Mesodermal cell (in vitro differentiated cells): ENCODE measurements around the gene RAB6B.

Source experiments
- H3K27ac ChIP-seq: 2 replicates; pipeline ENCODE4 v1.7.0; 2013; ENCODE audit warnings: mild to moderate bottlenecking, low read depth, low read length, moderate library complexity; ENCODE audit not compliant: severe bottlenecking
- H3K36me3 ChIP-seq: 2 replicates; pipeline ENCODE4 v1.7.1; 2013; ENCODE audit warnings: mild to moderate bottlenecking, low read length, moderate library complexity; ENCODE audit not compliant: control insufficient read depth, insufficient read depth
- H3K4me1 ChIP-seq: one replicate; pipeline ENCODE4 v1.7.1; 2013; ENCODE audit warnings: mild to moderate bottlenecking, low read length; ENCODE audit not compliant: insufficient read depth, control insufficient read depth, poor library complexity, severe bottlenecking
- H3K4me3 ChIP-seq: 2 replicates; pipeline ENCODE4 v1.7.0; 2013; ENCODE audit warnings: low read length, control low read depth, mild to moderate bottlenecking; ENCODE audit not compliant: insufficient read depth, poor library complexity, severe bottlenecking; ENCODE audit errors: extremely low read depth
- H3K9me3 ChIP-seq: 2 replicates; pipeline ENCODE4 v1.7.1; 2013; ENCODE audit warnings: mild to moderate bottlenecking, low read length, moderate library complexity; ENCODE audit not compliant: control insufficient read depth
- WGBS, 2 experiments: methylation state at CpG; one replicate each; pipeline ENCODE4 v1.1.5; 2013; ENCODE audit warnings: missing lambda C conversion rate in 2 of 2; ENCODE audit not compliant: insufficient coverage in 2 of 2; 5-methylcytosine and 5-hydroxymethylcytosine counted together

RAB6B gene

DNA sequence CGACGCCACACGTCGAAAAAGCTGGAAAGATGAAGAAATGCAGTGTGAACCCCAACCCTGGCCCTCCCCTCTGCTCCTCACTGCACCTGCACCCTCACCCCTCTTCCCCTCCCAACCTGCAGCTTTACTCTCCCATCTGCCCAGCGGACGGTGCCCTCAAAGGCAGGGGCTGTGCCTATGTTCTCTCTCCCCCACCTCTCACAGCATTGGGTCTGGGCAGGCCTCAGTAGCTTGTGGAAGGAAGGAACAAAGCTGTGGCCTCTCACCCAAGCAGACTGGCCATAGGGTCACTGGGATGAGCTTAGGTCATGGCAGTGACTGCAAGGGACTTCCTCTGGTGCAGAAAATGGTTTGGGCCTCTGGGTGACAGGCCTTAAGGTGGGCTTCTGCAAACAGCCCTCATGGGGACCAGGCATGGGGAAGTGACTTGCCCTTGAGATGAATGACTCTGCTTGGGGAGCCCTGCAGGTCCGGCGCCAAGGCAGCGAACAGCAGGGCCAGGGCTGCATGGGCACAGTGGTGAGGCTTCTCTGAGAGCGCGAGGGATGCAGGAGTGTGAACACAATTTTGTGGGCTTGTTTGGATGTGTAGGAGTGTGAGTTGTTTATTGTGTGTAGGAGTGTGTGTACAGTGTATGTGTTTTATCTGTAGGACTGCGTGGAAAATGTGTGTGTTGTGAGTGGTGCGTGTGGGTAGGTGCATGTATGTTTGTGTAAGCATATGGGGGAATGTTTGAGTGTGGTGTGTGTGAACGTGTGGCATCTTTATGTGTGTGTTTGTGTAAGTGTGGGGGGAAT is 60.9 kb downstream of the RAB6B start:
- Histone ChIP-seq H3K27ac (no peak overlapping the region), H3K4me1 (no peaks in the 10 kb centered on the region), H3K4me3 (no peak overlapping the region), H3K36me3 (no peaks in the 10 kb centered on the region), H3K9me3 (no peaks in the 10 kb centered on the region)
- 91 to 95% methylated on average over 8 to 9 of the region's 14 CpGs for WGBS, 2 experiments

DNA sequence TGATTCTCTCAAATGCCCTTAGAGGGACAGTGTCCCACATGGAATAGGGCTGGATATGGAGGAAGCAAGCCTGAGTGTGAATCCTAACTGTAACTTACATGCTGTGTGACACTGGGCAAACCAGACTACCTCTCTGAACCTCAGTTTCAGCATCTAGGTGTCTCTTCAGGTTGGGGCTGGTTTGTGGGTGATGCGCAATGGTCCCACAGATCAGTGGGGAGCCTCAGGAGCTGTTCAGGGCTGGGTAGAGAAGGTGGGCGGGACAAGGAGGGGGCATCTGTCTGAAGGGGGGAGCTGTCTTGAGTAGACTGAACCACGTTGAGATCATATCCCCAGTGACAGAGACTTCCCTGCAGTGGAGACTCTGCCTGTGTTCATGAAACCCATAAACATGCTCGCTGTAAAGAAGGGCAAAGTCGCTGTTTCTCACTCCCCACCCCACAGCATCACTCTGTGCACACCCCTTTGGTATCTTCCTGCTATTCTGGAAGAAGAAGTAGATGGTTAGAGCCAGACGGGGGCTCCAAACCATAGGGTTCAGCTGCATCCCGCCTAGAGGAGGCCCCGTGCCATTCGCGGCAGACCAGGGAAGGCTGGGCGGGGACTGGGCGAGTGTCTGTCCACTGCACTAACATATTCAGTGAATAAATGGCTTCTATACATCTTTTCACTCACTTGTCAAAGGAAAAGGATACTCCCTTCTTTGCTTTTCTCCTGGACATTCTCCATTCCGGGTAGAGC is 61.6 kb downstream of the RAB6B start:
- Histone ChIP-seq H3K27ac (no peak overlapping the region), H3K4me1 (no peaks in the 10 kb centered on the region), H3K36me3 (no peaks in the 10 kb centered on the region), H3K9me3 (no peaks in the 10 kb centered on the region), H3K4me3 (no peak overlapping the region)
- 76 to 87% methylated on average over 7 to 11 of the region's 13 CpGs for WGBS, 2 experiments

DNA sequence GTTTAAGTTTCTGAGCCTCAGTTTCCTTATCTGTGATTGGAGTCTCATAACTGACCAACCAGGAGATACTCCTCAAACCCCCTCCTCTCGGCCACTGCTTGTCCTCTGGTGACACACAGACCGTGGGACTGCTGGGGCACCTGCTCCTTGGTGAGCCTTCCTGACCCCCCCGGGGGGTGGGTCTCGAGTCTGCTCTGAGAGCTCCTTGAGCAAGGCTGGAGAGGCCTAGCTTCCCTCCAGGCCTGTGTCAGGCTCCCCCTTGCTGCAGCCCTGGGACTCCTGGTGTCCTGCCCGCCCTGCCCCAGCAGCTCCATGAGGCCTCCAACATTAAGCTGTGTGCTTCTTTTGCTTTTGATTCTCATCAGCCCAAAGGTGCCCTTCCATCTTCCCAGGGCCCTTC is 62.4 kb downstream of the RAB6B start:
- no peaks in the 10 kb centered on the region for H3K4me1 ChIP-seq
- H3K9me3 ChIP-seq: no peaks in the 10 kb centered on the region
- H3K4me3 ChIP-seq: no peak overlapping the region
- WGBS, 2 experiments: 86 to 93% methylated on average over 5 of the region's 5 CpGs
- H3K36me3 ChIP-seq: no peaks in the 10 kb centered on the region
- H3K27ac ChIP-seq: no peak overlapping the region

- H3K4me1 ChIP-seq: no peaks in the 10 kb centered on the region
- WGBS, 2 experiments: 94 to 96% methylated on average over 10 of the region's 10 CpGs
- no peaks in the 10 kb centered on the region for H3K9me3 ChIP-seq
- H3K27ac ChIP-seq: no peak overlapping the region
- H3K36me3 ChIP-seq: no peaks in the 10 kb centered on the region
- H3K4me3 ChIP-seq: no peak overlapping the region
These were observed 62.9 kb downstream of the RAB6B start for GRCh38 chr3:133832802-133833144.

DNA sequence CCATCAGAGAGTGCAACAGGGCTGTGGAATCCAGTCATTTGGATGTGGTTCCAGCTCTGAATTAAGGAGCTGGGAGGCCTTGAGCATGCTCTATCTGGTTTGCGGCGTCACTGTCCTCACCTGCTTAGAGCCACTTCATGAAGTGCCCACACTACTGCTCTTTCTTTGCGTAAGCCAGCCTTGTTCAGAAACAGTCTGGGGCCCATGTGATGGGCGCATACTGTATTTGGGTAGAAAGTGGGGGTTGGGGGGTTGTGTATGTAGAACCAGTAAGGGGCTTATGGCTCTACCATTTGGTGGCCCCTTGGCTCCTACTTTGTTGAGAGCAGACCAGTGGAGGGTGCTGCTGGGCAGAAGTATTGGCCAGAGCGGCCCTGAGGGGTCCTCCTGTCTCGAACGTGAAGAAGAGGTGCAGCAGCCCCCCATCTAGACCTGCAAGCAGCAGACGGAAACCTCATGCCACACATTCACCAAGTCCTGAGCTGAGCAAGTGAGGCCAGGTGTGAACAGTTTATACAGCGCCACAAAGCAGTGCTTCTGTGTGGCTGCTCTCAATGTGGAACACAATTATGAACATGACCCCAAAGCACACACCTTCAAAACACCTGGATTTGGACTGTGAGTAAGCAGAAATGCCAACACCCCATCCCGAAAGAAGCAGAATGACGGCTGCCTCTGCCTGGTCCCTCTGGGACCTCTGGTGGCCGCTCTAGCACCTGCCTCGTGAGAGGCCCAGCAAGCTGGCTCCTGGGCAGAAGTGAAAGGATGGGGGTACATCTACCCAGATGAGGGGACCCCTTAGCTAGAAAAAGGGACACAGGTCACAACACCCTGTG is 63.5 kb downstream of the RAB6B start:
- H3K27ac ChIP-seq: no peak overlapping the region
- H3K4me1 ChIP-seq: no peaks in the 10 kb centered on the region
- no peak overlapping the region for H3K4me3 ChIP-seq
- 73 to 74% methylated on average over 10 to 11 of the region's 13 CpGs for WGBS, 2 experiments
- no peaks in the 10 kb centered on the region for H3K36me3 ChIP-seq
- H3K9me3 ChIP-seq: no peaks in the 10 kb centered on the region

DNA sequence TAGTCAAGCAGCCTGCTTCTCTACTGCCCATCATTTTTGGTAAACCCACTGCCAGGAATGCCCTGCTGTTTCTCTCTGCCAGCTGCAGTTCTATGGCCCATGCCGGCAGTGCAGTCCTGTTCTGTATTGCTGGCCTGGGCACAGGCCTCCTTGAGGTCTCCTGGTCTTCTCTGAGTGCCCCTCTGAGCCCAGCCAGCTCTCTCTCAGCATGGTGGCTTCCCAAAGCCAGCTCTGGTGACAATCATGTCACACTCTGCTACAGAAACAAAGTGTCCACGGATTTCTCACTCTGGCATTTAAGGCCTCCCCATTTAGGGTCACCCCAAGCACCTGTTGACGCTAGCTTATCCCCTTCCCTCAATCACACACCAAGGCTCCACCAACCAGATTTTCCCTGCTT is 65.6 kb downstream of the RAB6B start:
- no peak overlapping the region for H3K27ac ChIP-seq
- no peaks in the 10 kb centered on the region for H3K36me3 ChIP-seq
- no peak overlapping the region for H3K4me3 ChIP-seq
- no peaks in the 10 kb centered on the region for H3K4me1 ChIP-seq
- WGBS, 2 experiments: 78 to 96% methylated on average over 3 of the region's 3 CpGs
- no peaks in the 10 kb centered on the region for H3K9me3 ChIP-seq

DNA sequence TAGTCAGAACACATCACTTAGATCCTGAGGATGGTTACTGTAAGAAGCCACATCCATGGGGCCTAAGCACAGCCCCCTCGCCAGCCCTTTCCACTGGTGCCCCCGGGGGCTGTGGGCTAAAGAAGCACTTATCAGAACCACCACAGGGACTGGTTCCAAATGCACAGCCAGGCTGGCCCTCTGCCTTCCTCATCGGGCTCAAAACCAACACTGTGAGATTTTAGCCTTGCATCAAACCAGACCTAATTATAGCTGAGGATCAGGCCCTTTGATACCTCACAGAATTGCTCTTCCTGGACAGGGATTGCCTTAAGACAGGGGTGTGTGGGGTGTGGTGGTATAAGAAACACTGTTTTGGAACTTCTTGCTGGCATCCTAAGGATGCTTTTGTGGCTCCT is 66.4 kb downstream of the RAB6B start:
- Histone ChIP-seq H3K27ac (no peak overlapping the region), H3K4me1 (no peaks in the 10 kb centered on the region), H3K9me3 (no peaks in the 10 kb centered on the region), H3K36me3 (no peaks in the 10 kb centered on the region), H3K4me3 (no peak overlapping the region)
- 87 to 100% methylated on average over 3 of the region's 3 CpGs for WGBS, 2 experiments

DNA sequence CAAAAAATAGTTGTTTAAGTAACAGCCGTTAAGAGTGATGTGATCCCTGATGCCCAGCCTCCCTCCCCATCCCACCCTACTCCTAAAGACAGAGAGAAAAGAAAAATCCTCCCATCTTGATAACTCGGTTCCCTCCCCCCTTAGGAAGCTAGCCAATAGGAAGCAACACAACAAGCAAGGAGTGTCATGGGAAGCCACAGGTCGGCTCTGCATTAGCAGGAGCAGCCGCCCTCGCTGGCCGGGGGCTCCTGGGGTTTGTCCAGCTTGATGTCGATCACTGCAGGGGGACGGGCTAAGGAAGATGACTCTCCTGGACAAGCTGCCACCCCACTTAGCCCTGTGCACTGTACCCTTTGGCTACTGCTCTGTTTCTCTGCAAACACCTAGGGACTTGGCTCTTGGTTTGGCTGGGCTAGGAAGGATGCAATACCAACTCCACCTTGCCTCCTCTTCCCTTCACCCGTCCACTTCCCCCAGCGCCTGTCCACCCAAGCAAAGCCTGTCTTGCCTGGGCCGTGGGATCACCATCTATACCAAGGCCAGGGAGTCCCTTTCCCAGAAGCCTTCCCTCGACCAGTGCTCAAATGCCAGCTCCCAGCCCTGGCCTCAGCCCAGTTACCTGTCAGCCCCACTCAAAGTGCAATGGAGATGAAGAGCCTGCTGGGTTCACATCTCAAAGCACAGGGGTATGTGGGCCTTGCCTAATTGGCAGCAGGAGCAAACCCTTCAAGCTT is 66.9 kb downstream of the RAB6B start:
- Histone ChIP-seq H3K9me3 (no peaks in the 10 kb centered on the region), H3K4me1 (no peaks in the 10 kb centered on the region), H3K4me3 (no peak overlapping the region), H3K36me3 (peaks cover 2% of the 10 kb centered on the region), H3K27ac (no peak overlapping the region)
- 82 to 88% methylated on average over 6 to 7 of the region's 12 CpGs for WGBS, 2 experiments

DNA sequence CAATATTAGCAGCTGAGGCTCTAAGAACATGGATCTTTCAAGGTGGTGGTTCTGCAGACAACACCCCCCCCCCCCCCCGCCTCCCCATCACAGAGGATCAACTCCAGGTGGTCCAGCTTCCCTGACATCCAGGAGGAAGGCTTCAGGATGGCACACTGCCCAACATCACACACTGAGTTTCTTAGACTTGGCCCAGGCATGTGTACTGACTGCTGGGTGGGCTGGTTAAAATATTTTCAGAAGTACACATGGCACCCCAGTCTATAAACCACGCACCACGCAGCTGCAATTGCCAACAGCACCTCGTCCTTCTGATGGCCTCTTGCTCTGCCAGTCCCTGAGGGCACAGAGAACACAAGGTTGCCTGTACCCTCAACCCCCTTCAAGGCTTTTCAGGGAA is 68.0 kb downstream of the RAB6B start:
- Histone ChIP-seq H3K4me1 (no peaks in the 10 kb centered on the region), H3K9me3 (no peaks in the 10 kb centered on the region), H3K4me3 (no peak overlapping the region), H3K36me3 (peaks cover 13% of the 10 kb centered on the region), H3K27ac (no peak overlapping the region)
- WGBS, 2 experiments: 100% methylated on average over 3 of the region's 4 CpGs; no CpG with 5 or more reads in 1 of the 2 experiments

- Histone ChIP-seq H3K4me3 (no peak overlapping the region), H3K36me3 (peaks cover 18% of the 10 kb centered on the region), H3K27ac (no peak overlapping the region), H3K4me1 (no peaks in the 10 kb centered on the region), H3K9me3 (no peaks in the 10 kb centered on the region)
- no CpG with 5 or more reads among the region's 1 CpG for WGBS, 2 experiments
These were observed 68.5 kb downstream of the RAB6B start for GRCh38 chr3:133827136-133827535.
